MM.1S (cell line): ENCODE results near the gene FAM186B.

Experiments
- DNase-seq: peaks from one replicate; pipeline ENCODE4 v3.0.0-alpha.2; 2015
- H2AFZ ChIP-seq: fragments of 300-600 bp; sonication (generic); 2 replicates; pipeline ENCODE4 v1.6.0; 2016; ENCODE audit warnings: antibody characterized with exemption, low read length
- H3F3A ChIP-seq: fragments of 300-600 bp; sonication (generic); 2 replicates; pipeline ENCODE4 v1.6.1; 2016; ENCODE audit warnings: mild to moderate bottlenecking, antibody characterized with exemption, low read length, moderate library complexity, mixed read lengths; ENCODE audit not compliant: insufficient read depth
- H3K27ac ChIP-seq: fragments of 300-600 bp; sonication (generic); 2 replicates; pipeline ENCODE4 v1.5.1; 2016; ENCODE audit warnings: mild to moderate bottlenecking, low read length
- H3K27me3 ChIP-seq: fragments of 300-600 bp; sonication (generic); replicated peaks from 2 replicates; pipeline ENCODE4 v1.6.0; 2016; ENCODE audit warnings: low read length; ENCODE audit not compliant: insufficient read depth
- H3K36me3 ChIP-seq: fragments of 300-600 bp; sonication (generic); replicated peaks from 2 replicates; pipeline ENCODE4 v1.6.1; 2016; ENCODE audit warnings: mild to moderate bottlenecking, low read length, mixed read lengths; ENCODE audit not compliant: insufficient read depth
- H3K4me1 ChIP-seq: fragments of 300-600 bp; sonication (generic); 2 replicates; pipeline ENCODE4 v1.6.1; 2016; ENCODE audit warnings: low read length, mixed read lengths
- H3K4me2 ChIP-seq: fragments of 300-600 bp; sonication (generic); 2 replicates; pipeline ENCODE4 v1.6.0; 2016; ENCODE audit warnings: low read depth, low read length
- H3K4me3 ChIP-seq: fragments of 300-600 bp; sonication (generic); 2 replicates; pipeline ENCODE4 v1.5.1; 2016; ENCODE audit warnings: low read length, mixed read lengths
- H3K79me2 ChIP-seq: fragments of 300-600 bp; sonication (generic); 2 replicates; pipeline ENCODE4 v1.6.1; 2016; ENCODE audit warnings: mixed run types, low read length, mixed read lengths
- H3K9ac ChIP-seq: fragments of 300-600 bp; sonication (generic); 2 replicates; pipeline ENCODE4 v1.6.1; 2016; ENCODE audit warnings: low read length, mixed read lengths
- H3K9me2 ChIP-seq: fragments of 300-600 bp; sonication (generic); replicated peaks from 2 replicates; pipeline ENCODE4 v1.6.1; 2016; ENCODE audit warnings: mild to moderate bottlenecking, low read length, mixed read lengths; ENCODE audit not compliant: insufficient read depth
- H3K9me3 ChIP-seq: fragments of 300-600 bp; sonication (generic); replicated peaks from 2 replicates; pipeline ENCODE4 v1.6.1; 2016; ENCODE audit warnings: mild to moderate bottlenecking, low read length, mixed read lengths; ENCODE audit not compliant: insufficient read depth
- H4K20me1 ChIP-seq: fragments of 300-600 bp; sonication (generic); 2 replicates; pipeline ENCODE4 v1.6.1; 2016; ENCODE audit warnings: mild to moderate bottlenecking, low read length, moderate library complexity, mixed read lengths; ENCODE audit not compliant: insufficient read depth
- CTCF ChIP-seq: fragments of 300-600 bp; sonication (generic); IDR thresholded peaks from 2 replicates; pipeline ENCODE4 v1.5.1; 2016; ENCODE audit warnings: antibody characterized with exemption, low read length, mixed read lengths
- EZH2 ChIP-seq: fragments of 300-600 bp; sonication (generic); optimal IDR thresholded peaks from 2 replicates; pipeline ENCODE3; 2017; ENCODE audit warnings: low read depth, mild to moderate bottlenecking, antibody characterized with exemption, low read length, mixed read lengths
- EZH2phosphoT487 ChIP-seq: fragments of 300-600 bp; sonication (generic); IDR thresholded peaks from 2 replicates; pipeline ENCODE4 v1.6.1; 2018; ENCODE audit warnings: antibody characterized with exemption, low read length

FAM186B gene

GRCh38 chr12:49587174-49587908 lies 18.1 kb downstream of the FAM186B start:
- no peaks in the 10 kb centered on the region for H3K79me2 ChIP-seq
- TF ChIP-seq CTCF, result no peak
- TF ChIP-seq EZH2, result no peak
- no peak for TF ChIP-seq EZH2phosphoT487
- H3K9me2 ChIP-seq, result no peaks in the 10 kb centered on the region
- H3F3A ChIP-seq, result no peaks in the 10 kb centered on the region
- no peaks in the 10 kb centered on the region for H3K36me3 ChIP-seq
- H3K9me3 ChIP-seq, result no peaks in the 10 kb centered on the region
- no peak overlapping the region for H3K9ac ChIP-seq
- no peak overlapping the region for H3K4me3 ChIP-seq
- H2AFZ ChIP-seq, result no peak overlapping the region
- H3K4me2 ChIP-seq, result no peak overlapping the region
- no peaks in the 10 kb centered on the region for H3K27me3 ChIP-seq
- no peak overlapping the region for H3K27ac ChIP-seq
- no peaks in the 10 kb centered on the region for H4K20me1 ChIP-seq
- DNase-seq, result no peak
- H3K4me1 ChIP-seq, result no peaks in the 10 kb centered on the region

GRCh38 chr12:49585477-49586459 lies 19.7 kb downstream of the FAM186B start:
- DNase-seq, result no peak
- no peak overlapping the region for H3K9ac ChIP-seq
- H3K9me2 ChIP-seq, result no peaks in the 10 kb centered on the region
- H3K4me2 ChIP-seq, result no peak overlapping the region
- H3F3A ChIP-seq, result peaks cover 6% of the 10 kb centered on the region; the same call in 1 of the 2 replicates
- H2AFZ ChIP-seq, result no peak overlapping the region
- no peaks in the 10 kb centered on the region for H3K27me3 ChIP-seq
- TF ChIP-seq EZH2phosphoT487 (no peak), CTCF (no peak), EZH2 (no peak)
- no peak overlapping the region for H3K4me3 ChIP-seq
- H3K27ac ChIP-seq, result no peak overlapping the region
- H3K36me3 ChIP-seq, result no peaks in the 10 kb centered on the region
- peaks cover 7% of the 10 kb centered on the region for H3K4me1 ChIP-seq
- H3K9me3 ChIP-seq, result no peaks in the 10 kb centered on the region
- H3K79me2 ChIP-seq, result no peaks in the 10 kb centered on the region
- H4K20me1 ChIP-seq, result no peaks in the 10 kb centered on the region

- Histone ChIP-seq H4K20me1 (no peaks in the 10 kb centered on the region), H3K36me3 (no peaks in the 10 kb centered on the region), H3K27me3 (no peaks in the 10 kb centered on the region), H3K9me3 (no peaks in the 10 kb centered on the region), H3K4me2 (no peak overlapping the region), H3K9ac (no peak overlapping the region), H2AFZ (no peak overlapping the region), H3K9me2 (no peaks in the 10 kb centered on the region), H3K4me3 (no peak overlapping the region), H3K79me2 (no peaks in the 10 kb centered on the region), H3K4me1 (peaks cover 15% of the 10 kb centered on the region), H3K27ac (no peak overlapping the region), H3F3A (peaks cover 6% of the 10 kb centered on the region; the same call in 1 of the 2 replicates)
- no peak for TF ChIP-seq CTCF
- no peak for TF ChIP-seq EZH2phosphoT487
- TF ChIP-seq EZH2, result no peak
- DNase-seq, result no peak
Measured at GRCh38 chr12:49584591-49584990, 20.8 kb downstream of the FAM186B start.
